ENCODE results near the gene PPM1F.
A peak's percentile ranks its signal among the peaks of the same experiment; 100 is the strongest.

Gene PPM1F

DNA sequence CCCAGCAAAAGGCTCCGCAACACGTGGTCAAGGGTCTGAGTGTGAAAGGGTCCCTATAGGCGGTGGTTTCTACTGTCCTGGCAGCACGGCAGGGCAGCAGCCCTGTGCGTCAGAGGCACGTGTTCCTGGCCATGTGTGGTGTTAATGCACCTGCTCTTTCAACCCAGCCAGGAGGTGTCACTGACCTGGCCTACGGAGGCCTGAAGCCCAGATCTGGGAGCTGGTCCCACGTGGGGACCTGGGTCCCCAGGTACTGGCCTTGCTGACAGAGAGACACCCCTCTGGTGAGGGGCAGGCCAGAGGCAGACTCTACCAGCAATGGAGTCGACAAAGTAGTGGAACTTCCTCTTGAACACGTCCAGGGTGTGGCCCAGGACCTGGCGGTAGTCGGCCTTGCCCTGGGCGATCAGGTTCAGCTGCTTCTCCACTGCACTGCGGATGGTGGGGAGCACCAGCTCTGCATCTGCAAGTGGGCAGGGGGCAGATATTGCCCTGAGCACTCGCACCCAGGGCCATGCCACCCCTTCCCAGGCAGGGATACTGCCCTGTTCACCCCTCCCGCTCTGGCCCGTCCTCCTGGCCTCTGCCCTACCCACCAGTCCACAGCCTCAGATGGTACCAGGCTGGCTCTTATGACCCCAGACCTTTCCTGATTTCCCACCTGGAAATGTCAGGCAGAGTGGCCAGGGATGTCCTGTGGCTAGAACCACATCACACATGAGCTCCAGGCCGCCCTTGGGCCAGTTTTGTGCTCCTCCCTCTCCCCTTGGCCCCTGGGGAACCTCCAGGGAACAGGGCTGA, 6.8 kb upstream of the PPM1F start:
- Histone ChIP-seq H3K36me3 (ENCODE audit: control insufficient read depth in 1 of 2, insufficient read depth in 2 of 2, low read depth in 1 of 2, low read length in 2 of 2) (peaks cover 59 to 66% of the 10 kb centered on the region in 2 experiments), H2AK5ac (ENCODE audit: low read length, severe bottlenecking) (no peak overlapping the region), H4K8ac (ENCODE audit: low read length) (no peak overlapping the region), H4K91ac (ENCODE audit: low read length) (peak overlapping the region; percentile 28), H3K23ac (ENCODE audit: low read length in 2 of 2) (no peak overlapping the region), H3K18ac (ENCODE audit: low read depth in 1 of 2, low read length in 2 of 2) (no peak overlapping the region), H3K4me3 (ENCODE audit: insufficient read depth in 1 of 2, low read depth in 1 of 2, low read length in 2 of 2) (no peak overlapping the region), H2BK5ac (ENCODE audit: low read depth, low read length, poor library complexity, severe bottlenecking) (no peak overlapping the region), H2BK12ac (ENCODE audit: low read length in 2 of 2) (no peak overlapping the region), H3K14ac (ENCODE audit: low read length in 2 of 2) (no peak overlapping the region), H3K4me1 (ENCODE audit: control insufficient read depth, insufficient read depth, low read depth, low read length) (peaks cover 14% of the 10 kb centered on the region), H3K4ac (ENCODE audit: low read depth in 1 of 2, low read length in 2 of 2) (no peak overlapping the region), H3K9me3 (ENCODE audit: control insufficient read depth, low read length) (no peaks in the 10 kb centered on the region), H2AFZ (ENCODE audit: low read depth, low read length) (no peak overlapping the region), H3K4me2 (ENCODE audit: low read length, poor library complexity, severe bottlenecking) (no peak overlapping the region), H3K79me1 (replicated peaks; ENCODE audit: low read length, poor library complexity, severe bottlenecking) (peaks cover 5% of the 10 kb centered on the region), H2BK120ac (ENCODE audit: low read depth, low read length) (no peak overlapping the region), H3K27ac (ENCODE audit: low read length, poor library complexity, severe bottlenecking) (no peak overlapping the region), H3K27me3 (ENCODE audit: control insufficient read depth in 1 of 2, insufficient read depth in 1 of 2, low read length in 2 of 2) (no peaks in the 10 kb centered on the region), H3K9ac (ENCODE audit: low read length) (no peak overlapping the region), H2BK15ac (ENCODE audit: low read depth, poor library complexity, severe bottlenecking) (no peak overlapping the region)
- 97% methylated on average over 18 of the region's 18 CpGs for WGBS
- no peak for DNase-seq

- WGBS = 97% methylated on average over 20 of the region's 22 CpGs
- no peaks in the 10 kb centered on the region for H3K27me3 ChIP-seq (ENCODE audit: control insufficient read depth in 1 of 2, insufficient read depth in 1 of 2, low read length in 2 of 2)
Measured at GRCh38 chr22:21958360-21959273, 6.0 kb upstream of the PPM1F start.

DNA sequence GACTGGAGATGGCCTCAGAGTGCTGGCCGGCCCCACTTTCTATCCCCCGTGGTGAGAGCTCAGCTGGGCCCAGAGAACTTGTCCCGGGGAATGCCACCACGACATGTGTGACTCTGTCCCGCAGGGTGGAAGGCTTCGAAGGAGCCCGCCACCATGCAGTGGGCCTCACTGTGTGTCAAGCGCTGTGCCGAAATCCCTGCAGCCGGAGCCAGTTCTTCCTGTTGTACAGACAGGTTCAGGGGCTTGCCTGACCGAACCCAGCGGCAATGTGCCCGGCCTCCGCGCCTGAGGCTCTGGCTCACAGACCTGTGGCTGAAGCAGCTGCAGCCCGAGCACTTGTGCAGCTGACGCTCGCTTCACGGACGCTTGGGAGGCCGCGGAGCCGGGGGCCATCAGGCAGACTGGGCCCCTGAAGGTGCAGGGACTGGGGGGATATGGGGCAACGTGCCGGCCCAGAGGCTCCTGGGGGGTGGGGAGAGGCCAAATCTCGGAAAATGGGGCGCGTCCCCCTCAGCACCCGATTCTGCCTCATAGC, 650 bp downstream of the PPM1F start:
- Histone ChIP-seq H3K79me1 (replicated peaks; ENCODE audit: low read length, poor library complexity, severe bottlenecking) (peaks cover 19% of the 10 kb centered on the region), H2BK5ac (ENCODE audit: low read depth, low read length, poor library complexity, severe bottlenecking) (no peak overlapping the region), H3K27me3 (ENCODE audit: control insufficient read depth in 1 of 2, insufficient read depth in 1 of 2, low read length in 2 of 2) (no peaks in the 10 kb centered on the region), H3K9ac (ENCODE audit: low read length) (peak overlapping the region; percentile 83), H3K9me3 (ENCODE audit: control insufficient read depth, low read length) (no peaks in the 10 kb centered on the region), H2BK12ac (ENCODE audit: low read length in 2 of 2) (no peak overlapping the region), H3K18ac (ENCODE audit: low read depth in 1 of 2, low read length in 2 of 2) (peak overlapping the region in 1 of 2 experiments; percentile 96), H2AFZ (ENCODE audit: low read depth, low read length) (peak overlapping the region; percentile 84), H3K23ac (ENCODE audit: low read length in 2 of 2) (peak overlapping the region in 1 of 2 experiments; percentile 34), H2BK15ac (ENCODE audit: low read depth, poor library complexity, severe bottlenecking) (no peak overlapping the region), H3K4me1 (ENCODE audit: control insufficient read depth, insufficient read depth, low read depth, low read length) (peaks cover 12% of the 10 kb centered on the region), H3K14ac (ENCODE audit: low read length in 2 of 2) (peak overlapping the region in 1 of 2 experiments; percentile 88), H2BK120ac (ENCODE audit: low read depth, low read length) (no peak overlapping the region), H3K36me3 (ENCODE audit: control insufficient read depth in 1 of 2, insufficient read depth in 2 of 2, low read depth in 1 of 2, low read length in 2 of 2) (peaks cover 0 to 2% of the 10 kb centered on the region in 2 experiments), H3K4me2 (ENCODE audit: low read length, poor library complexity, severe bottlenecking) (peak overlapping the region; percentile 80), H3K27ac (ENCODE audit: low read length, poor library complexity, severe bottlenecking) (no peak overlapping the region), H3K4me3 (ENCODE audit: insufficient read depth in 1 of 2, low read depth in 1 of 2, low read length in 2 of 2) (peak overlapping the region; percentile 82), H3K4ac (ENCODE audit: low read depth in 1 of 2, low read length in 2 of 2) (peak overlapping the region in 1 of 2 experiments; percentile 32), H2AK5ac (ENCODE audit: low read length, severe bottlenecking) (no peak overlapping the region), H4K91ac (ENCODE audit: low read length) (no peak overlapping the region), H4K8ac (ENCODE audit: low read length) (no peak overlapping the region)
- peak; percentile 66 for DNase-seq
- WGBS = 26% methylated on average over 20 of the region's 29 CpGs

More at GRCh38 chr22:21958360-21959273, 6.0 kb upstream of the PPM1F start:
- no peak overlapping the region for H3K4ac ChIP-seq (ENCODE audit: low read depth in 1 of 2, low read length in 2 of 2)
- H3K18ac ChIP-seq (ENCODE audit: low read depth in 1 of 2, low read length in 2 of 2) = no peak overlapping the region
- H3K23ac ChIP-seq (ENCODE audit: low read length in 2 of 2) = no peak overlapping the region
- H3K9me3 ChIP-seq (ENCODE audit: control insufficient read depth, low read length) = no peaks in the 10 kb centered on the region
- no peaks in the 10 kb centered on the region for H3K79me1 ChIP-seq (replicated peaks; ENCODE audit: low read length, poor library complexity, severe bottlenecking)
- H2BK5ac ChIP-seq (ENCODE audit: low read depth, low read length, poor library complexity, severe bottlenecking) = no peak overlapping the region
- H4K91ac ChIP-seq (ENCODE audit: low read length) = peak overlapping the region; percentile 46
- H3K4me1 ChIP-seq (ENCODE audit: control insufficient read depth, insufficient read depth, low read depth, low read length) = peaks cover 14% of the 10 kb centered on the region
- H2BK15ac ChIP-seq (ENCODE audit: low read depth, poor library complexity, severe bottlenecking) = no peak overlapping the region
- no peak overlapping the region for H3K4me2 ChIP-seq (ENCODE audit: low read length, poor library complexity, severe bottlenecking)
- peaks cover 50 to 57% of the 10 kb centered on the region in 2 experiments for H3K36me3 ChIP-seq (ENCODE audit: control insufficient read depth in 1 of 2, insufficient read depth in 2 of 2, low read depth in 1 of 2, low read length in 2 of 2)
- H2BK120ac ChIP-seq (ENCODE audit: low read depth, low read length) = no peak overlapping the region
- no peak for DNase-seq
- H3K4me3 ChIP-seq (ENCODE audit: insufficient read depth in 1 of 2, low read depth in 1 of 2, low read length in 2 of 2) = no peak overlapping the region
- no peak overlapping the region for H2BK12ac ChIP-seq (ENCODE audit: low read length in 2 of 2)
- H3K9ac ChIP-seq (ENCODE audit: low read length) = no peak overlapping the region
- H2AK5ac ChIP-seq (ENCODE audit: low read length, severe bottlenecking) = no peak overlapping the region
- H3K27ac ChIP-seq (ENCODE audit: low read length, poor library complexity, severe bottlenecking) = no peak overlapping the region
- no peak overlapping the region for H2AFZ ChIP-seq (ENCODE audit: low read depth, low read length)
- H4K8ac ChIP-seq (ENCODE audit: low read length) = no peak overlapping the region
- no peak overlapping the region for H3K14ac ChIP-seq (ENCODE audit: low read length in 2 of 2)

Measured in mesenchymal stem cell (in vitro differentiated cells and primary cell).